Measurements from ENCODE around the gene RMDN3. TPM values are rescaled to one million over a fixed set of nuclear protein-coding genes. Genes with fewer than 3 reads are reported as not detected.
A peak's percentile ranks its signal among the peaks of the same experiment; 100 is the strongest.

Gene RMDN3
- total and polyA plus RNA-seq, 2 of the 13 experiments (the other 11 are each of a cell fraction or from before 2014, with no cell fraction given): 16.8 to 19.5 TPM

DNA sequence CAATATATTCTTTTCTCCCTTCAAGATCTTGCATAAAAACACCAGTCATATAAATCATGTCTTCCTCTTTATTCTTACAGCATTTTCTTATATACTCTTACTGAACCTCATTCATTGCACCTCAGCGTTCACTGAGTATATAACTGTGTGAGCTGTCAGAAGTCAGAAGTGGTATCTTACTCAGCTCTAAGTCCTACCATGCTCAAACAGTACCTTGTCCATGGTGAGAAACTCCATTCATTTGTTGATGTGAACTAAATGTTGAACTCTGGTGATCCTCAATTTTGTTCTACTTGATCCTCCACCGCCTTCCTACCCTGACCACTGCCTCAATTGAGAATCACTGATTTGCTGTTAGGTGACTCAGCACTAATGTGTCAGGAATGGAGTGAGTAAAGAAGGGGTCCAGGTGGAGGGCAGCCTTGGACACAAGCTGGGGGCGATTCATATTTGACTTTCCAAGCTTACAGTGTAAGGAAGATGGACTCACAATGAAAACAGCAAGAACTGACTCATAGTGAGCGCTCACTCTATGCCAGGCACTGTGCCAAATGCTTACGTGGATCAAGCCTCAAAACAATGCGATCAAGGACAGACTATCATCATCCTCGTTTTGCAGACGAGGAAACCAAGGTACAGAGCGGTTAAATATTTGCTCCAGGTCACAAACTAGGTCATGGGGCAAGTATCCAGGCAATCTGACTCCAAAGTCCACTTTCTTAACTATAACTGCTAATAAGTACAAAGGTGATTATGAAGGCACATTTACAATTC lies 38.3 kb upstream of the RMDN3 start (continued):
- TF ChIP-seq, protein P1, sequence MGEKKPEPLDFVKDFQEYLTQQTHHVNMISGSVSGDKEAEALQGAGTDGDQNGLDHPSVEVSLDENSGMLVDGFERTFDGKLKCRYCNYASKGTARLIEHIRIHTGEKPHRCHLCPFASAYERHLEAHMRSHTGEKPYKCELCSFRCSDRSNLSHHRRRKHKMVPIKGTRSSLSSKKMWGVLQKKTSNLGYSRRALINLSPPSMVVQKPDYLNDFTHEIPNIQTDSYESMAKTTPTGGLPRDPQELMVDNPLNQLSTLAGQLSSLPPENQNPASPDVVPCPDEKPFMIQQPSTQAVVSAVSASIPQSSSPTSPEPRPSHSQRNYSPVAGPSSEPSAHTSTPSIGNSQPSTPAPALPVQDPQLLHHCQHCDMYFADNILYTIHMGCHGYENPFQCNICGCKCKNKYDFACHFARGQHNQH (CRISPR knock-in tag; IDR thresholded peaks at IDR 0.05): peak; percentile 43
- peak; percentile 40 for TF ChIP-seq XRCC5 (optimal IDR thresholded peaks at IDR 0.05; ENCODE audit: low read length)
- TF ChIP-seq ZNF850 (CRISPR knock-in tag; conservative IDR thresholded peaks at IDR 0.05): no peak
- TF ChIP-seq ZFYVE20 (CRISPR knock-in tag; IDR thresholded peaks at IDR 0.05; ENCODE audit: borderline replicate concordance, low read depth): no peak
- TF ChIP-seq POLR2AphosphoS5 (IDR thresholded peaks at IDR 0.05; ENCODE audit: low read depth, low read length): no peak
- TF ChIP-seq ZSCAN31 (CRISPR knock-in tag; IDR thresholded peaks at IDR 0.05; ENCODE audit: low read depth): no peak
- TF ChIP-seq, protein P2, sequence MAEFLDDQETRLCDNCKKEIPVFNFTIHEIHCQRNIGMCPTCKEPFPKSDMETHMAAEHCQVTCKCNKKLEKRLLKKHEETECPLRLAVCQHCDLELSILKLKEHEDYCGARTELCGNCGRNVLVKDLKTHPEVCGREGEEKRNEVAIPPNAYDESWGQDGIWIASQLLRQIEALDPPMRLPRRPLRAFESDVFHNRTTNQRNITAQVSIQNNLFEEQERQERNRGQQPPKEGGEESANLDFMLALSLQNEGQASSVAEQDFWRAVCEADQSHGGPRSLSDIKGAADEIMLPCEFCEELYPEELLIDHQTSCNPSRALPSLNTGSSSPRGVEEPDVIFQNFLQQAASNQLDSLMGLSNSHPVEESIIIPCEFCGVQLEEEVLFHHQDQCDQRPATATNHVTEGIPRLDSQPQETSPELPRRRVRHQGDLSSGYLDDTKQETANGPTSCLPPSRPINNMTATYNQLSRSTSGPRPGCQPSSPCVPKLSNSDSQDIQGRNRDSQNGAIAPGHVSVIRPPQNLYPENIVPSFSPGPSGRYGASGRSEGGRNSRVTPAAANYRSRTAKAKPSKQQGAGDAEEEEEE (CRISPR knock-in tag; IDR thresholded peaks at IDR 0.05; ENCODE audit: borderline replicate concordance): peak; percentile 78; the same call in 1 of the 2 replicates
- no peak for TF ChIP-seq IRX3 (CRISPR knock-in tag; IDR thresholded peaks at IDR 0.05; ENCODE audit: borderline replicate concordance, low read depth)
- peak; percentile 86 for TF ChIP-seq NR2F2 (IDR thresholded peaks at IDR 0.05; ENCODE audit: borderline replicate concordance, low read depth)
- TF ChIP-seq ZNF891 (CRISPR knock-in tag; IDR thresholded peaks at IDR 0.05): no peak
- peak; percentile 80; the same call in 1 of the 2 replicates for TF ChIP-seq MIXL1 (CRISPR knock-in tag; IDR thresholded peaks at IDR 0.05)
- TF ChIP-seq ZFP62 (CRISPR knock-in tag; IDR thresholded peaks at IDR 0.05): no peak
- peak; percentile 88 for TF ChIP-seq NFIC (IDR thresholded peaks at IDR 0.05; ENCODE audit: low read length)
- no peak for TF ChIP-seq ZNF598 (CRISPR knock-in tag; IDR thresholded peaks at IDR 0.05; ENCODE audit: borderline replicate concordance)
- TF ChIP-seq, protein P3, sequence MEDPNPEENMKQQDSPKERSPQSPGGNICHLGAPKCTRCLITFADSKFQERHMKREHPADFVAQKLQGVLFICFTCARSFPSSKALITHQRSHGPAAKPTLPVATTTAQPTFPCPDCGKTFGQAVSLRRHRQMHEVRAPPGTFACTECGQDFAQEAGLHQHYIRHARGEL (CRISPR knock-in tag; IDR thresholded peaks at IDR 0.05): no peak
- TF ChIP-seq KLF6 (CRISPR knock-in tag; IDR thresholded peaks at IDR 0.05): no peak
- TF ChIP-seq ZNF253 (CRISPR knock-in tag; IDR thresholded peaks at IDR 0.05; ENCODE audit: borderline replicate concordance): no peak
- 0 out of 2 replicates have a peak, but pooled peaks have one; percentile 58 for TF ChIP-seq ZNF264 (CRISPR knock-in tag; IDR thresholded peaks at IDR 0.05)
- TF ChIP-seq, protein P4, sequence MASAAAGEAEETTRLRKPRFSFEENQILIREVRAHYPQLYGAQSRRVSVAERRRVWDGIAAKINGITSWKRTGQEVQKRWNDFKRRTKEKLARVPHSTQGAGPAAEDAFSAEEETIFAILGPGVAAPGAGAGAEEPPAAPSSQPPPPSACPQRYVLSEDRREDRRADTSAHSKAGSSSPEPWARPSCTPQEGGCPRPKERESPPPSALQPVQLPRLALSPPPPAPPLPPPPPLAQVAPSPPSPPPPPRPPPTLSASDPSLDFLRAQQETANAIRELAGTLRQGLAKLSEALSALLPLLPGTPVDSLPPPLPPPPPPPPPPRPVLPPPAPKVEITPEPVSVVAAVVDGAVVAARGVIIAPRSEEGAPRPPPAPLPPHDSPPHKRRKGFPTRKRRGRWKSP (CRISPR knock-in tag; IDR thresholded peaks at IDR 0.05): no peak
- TF ChIP-seq ELF3 (CRISPR knock-in tag; IDR thresholded peaks at IDR 0.05): peak; percentile 88
- peak; percentile 17; the same call in 1 of the 2 replicates for TF ChIP-seq ZNF335 (CRISPR knock-in tag; IDR thresholded peaks at IDR 0.05)
- TF ChIP-seq, protein P5, sequence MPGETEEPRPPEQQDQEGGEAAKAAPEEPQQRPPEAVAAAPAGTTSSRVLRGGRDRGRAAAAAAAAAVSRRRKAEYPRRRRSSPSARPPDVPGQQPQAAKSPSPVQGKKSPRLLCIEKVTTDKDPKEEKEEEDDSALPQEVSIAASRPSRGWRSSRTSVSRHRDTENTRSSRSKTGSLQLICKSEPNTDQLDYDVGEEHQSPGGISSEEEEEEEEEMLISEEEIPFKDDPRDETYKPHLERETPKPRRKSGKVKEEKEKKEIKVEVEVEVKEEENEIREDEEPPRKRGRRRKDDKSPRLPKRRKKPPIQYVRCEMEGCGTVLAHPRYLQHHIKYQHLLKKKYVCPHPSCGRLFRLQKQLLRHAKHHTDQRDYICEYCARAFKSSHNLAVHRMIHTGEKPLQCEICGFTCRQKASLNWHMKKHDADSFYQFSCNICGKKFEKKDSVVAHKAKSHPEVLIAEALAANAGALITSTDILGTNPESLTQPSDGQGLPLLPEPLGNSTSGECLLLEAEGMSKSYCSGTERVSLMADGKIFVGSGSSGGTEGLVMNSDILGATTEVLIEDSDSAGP (CRISPR knock-in tag; IDR thresholded peaks at IDR 0.05; ENCODE audit: borderline replicate concordance): no peak
- TF ChIP-seq ZNF709 (CRISPR knock-in tag; IDR thresholded peaks at IDR 0.05): 0 out of 2 replicates have a peak, but pooled peaks have one; percentile 30

Measured in HepG2 (cell line).